Measurements from ENCODE around the gene OPN3. TPM values are rescaled to one million over a fixed set of nuclear protein-coding genes. Genes with fewer than 3 reads are reported as not detected.

OPN3 gene
- total RNA-seq, 2 experiments from 2014 or later: 10.7 to 18.9 TPM

DNA sequence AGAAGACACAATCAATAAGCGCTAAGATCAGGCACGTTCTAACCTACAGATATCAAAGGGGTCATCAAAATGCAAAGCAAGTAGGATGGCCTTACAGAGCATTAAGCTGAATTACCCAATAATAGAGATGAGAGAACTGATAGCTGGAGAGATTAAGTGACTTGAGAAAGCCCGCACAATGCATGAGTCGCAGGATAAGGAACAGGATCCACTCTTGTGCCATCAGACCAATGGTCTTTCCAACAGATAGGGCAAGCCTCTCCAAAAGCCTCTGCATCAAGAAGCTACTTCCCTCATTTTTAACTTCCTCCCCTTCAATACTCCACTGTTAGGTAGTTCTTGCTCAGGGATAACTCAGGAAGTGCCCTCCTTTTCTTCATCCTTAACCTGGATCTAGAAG lies 2.6 kb downstream of the OPN3 start:
- CTCF ChIA-PET (ENCODE audit: unreplicated experiment): no interaction called here
- Histone ChIP-seq H3K27ac (ENCODE audit: low read depth, low read length, poor library complexity, severe bottlenecking) (no peak overlapping the region), H3K4me2 (ENCODE audit: low read length) (peak overlapping the region; percentile 93), H2AFZ (ENCODE audit: low read length) (no peak overlapping the region), H4K20me1 (ENCODE audit: insufficient read depth, low read length) (no peaks in the 10 kb centered on the region), H3K4me1 (ENCODE audit: insufficient read depth, low read length, poor library complexity, severe bottlenecking) (peaks cover 37% of the 10 kb centered on the region), H3K9me2 (ENCODE audit: insufficient read depth, low read length) (no peaks in the 10 kb centered on the region), H3K4me3 (ENCODE audit: low read depth, low read length, poor library complexity, severe bottlenecking) (no peak overlapping the region), H3K36me3 (ENCODE audit: insufficient read depth, low read length) (peaks cover 26% of the 10 kb centered on the region), H3K79me2 (ENCODE audit: insufficient read depth, low read depth, low read length) (peaks cover 16% of the 10 kb centered on the region; the same call in 1 of the 2 replicates), H3K9me3 (ENCODE audit: low read length) (no peaks in the 10 kb centered on the region)
- no TSS peak for BruUV-seq (replicated peaks)
- TF ChIP-seq, protein P1, sequence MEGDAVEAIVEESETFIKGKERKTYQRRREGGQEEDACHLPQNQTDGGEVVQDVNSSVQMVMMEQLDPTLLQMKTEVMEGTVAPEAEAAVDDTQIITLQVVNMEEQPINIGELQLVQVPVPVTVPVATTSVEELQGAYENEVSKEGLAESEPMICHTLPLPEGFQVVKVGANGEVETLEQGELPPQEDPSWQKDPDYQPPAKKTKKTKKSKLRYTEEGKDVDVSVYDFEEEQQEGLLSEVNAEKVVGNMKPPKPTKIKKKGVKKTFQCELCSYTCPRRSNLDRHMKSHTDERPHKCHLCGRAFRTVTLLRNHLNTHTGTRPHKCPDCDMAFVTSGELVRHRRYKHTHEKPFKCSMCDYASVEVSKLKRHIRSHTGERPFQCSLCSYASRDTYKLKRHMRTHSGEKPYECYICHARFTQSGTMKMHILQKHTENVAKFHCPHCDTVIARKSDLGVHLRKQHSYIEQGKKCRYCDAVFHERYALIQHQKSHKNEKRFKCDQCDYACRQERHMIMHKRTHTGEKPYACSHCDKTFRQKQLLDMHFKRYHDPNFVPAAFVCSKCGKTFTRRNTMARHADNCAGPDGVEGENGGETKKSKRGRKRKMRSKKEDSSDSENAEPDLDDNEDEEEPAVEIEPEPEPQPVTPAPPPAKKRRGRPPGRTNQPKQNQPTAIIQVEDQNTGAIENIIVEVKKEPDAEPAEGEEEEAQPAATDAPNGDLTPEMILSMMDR (conservative IDR thresholded peaks at IDR 0.05; ENCODE audit: low read length): no peak
- no peak for TF ChIP-seq EZH2phosphoT487 (IDR thresholded peaks at IDR 0.05; ENCODE audit: borderline replicate concordance, low read depth, low read length)
- no peak for DNase-seq (ENCODE audit: low spot score)
- intact Hi-C loops (cut with micrococcal nuclease; ENCODE audit: unreplicated experiment): no loop called here
- POLR2A ChIA-PET: interaction anchor here (2.8 kb wide), 1 partner anchor 10 kb away, joined by 8 read pairs; no protein-coding TSS in a partner anchor

DNA sequence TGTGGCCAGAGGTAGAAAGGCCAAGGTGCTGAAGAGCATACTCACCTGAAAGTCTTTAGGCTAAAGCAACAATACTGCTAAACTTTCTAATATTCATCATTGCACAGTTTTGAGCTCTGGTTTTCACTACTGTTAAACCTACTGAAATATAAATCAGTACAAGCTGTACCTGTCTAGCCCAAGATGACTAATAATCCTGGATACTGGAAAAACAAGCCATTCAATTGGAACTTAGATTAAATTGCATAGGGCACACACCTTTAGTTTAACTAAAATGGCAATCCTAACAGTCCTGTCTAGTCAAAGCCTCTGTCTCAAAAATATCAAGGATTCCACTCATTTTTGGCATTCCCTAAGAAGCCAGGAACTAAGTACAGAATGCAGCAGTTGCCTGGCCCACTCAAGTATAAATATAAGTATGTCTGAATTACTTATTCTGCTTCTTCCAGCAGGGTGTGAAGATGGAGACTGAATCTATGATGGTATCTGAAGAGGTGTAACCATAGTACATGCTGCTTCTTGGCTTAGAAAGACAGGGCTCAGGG lies 3.1 kb downstream of the OPN3 start:
- TF ChIP-seq EZH2phosphoT487 (IDR thresholded peaks at IDR 0.05; ENCODE audit: borderline replicate concordance, low read depth, low read length): no peak
- TF ChIP-seq, protein P1 (conservative IDR thresholded peaks at IDR 0.05; ENCODE audit: low read length): no peak
- CTCF ChIA-PET (ENCODE audit: unreplicated experiment): no interaction called here
- Histone ChIP-seq H3K4me1 (ENCODE audit: insufficient read depth, low read length, poor library complexity, severe bottlenecking) (peaks cover 37% of the 10 kb centered on the region), H2AFZ (ENCODE audit: low read length) (no peak overlapping the region), H3K27ac (ENCODE audit: low read depth, low read length, poor library complexity, severe bottlenecking) (no peak overlapping the region), H4K20me1 (ENCODE audit: insufficient read depth, low read length) (no peaks in the 10 kb centered on the region), H3K9me3 (ENCODE audit: low read length) (no peaks in the 10 kb centered on the region), H3K36me3 (ENCODE audit: insufficient read depth, low read length) (peaks cover 31% of the 10 kb centered on the region), H3K79me2 (ENCODE audit: insufficient read depth, low read depth, low read length) (peaks cover 16% of the 10 kb centered on the region; the same call in 1 of the 2 replicates), H3K4me2 (ENCODE audit: low read length) (peak overlapping the region; percentile 93; the same call in 1 of the 2 replicates), H3K4me3 (ENCODE audit: low read depth, low read length, poor library complexity, severe bottlenecking) (no peak overlapping the region), H3K9me2 (ENCODE audit: insufficient read depth, low read length) (no peaks in the 10 kb centered on the region)
- intact Hi-C loops (cut with micrococcal nuclease; ENCODE audit: unreplicated experiment): no loop called here
- POLR2A ChIA-PET: interaction anchor here (2.8 kb wide), 1 partner anchor 10 kb away, joined by 8 read pairs; no protein-coding TSS in a partner anchor
- no peak for DNase-seq (ENCODE audit: low spot score)
- BruUV-seq (replicated peaks): no TSS peak

DNA sequence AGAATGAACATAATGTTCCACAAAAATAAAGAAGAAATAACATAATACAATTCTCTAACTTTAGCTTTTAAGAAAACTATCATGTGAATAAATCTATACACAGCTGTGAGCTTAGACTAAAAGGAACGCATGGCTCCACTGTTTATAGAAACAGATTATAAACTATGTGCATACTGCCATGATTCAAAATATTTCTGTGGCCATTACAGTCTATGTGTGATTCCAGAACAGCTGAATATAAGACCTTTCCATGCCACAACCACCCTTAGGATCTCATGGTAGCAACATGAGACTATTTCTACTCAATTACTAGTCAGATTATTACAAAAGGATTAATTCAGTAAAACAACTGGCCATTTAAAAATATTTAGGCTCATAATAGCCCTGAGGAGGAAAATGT lies 3.9 kb downstream of the OPN3 start:
- H3K9me2 ChIP-seq (ENCODE audit: insufficient read depth, low read length): no peaks in the 10 kb centered on the region
- no TSS peak for BruUV-seq (replicated peaks)
- ChIA-PET POLR2A (interaction anchor here (1.0 to 1.4 kb wide), 4 partner anchors 9 to 102 kb away, joined by 3 to 4 read pairs (median 3); no protein-coding TSS in a partner anchor), CTCF (ENCODE audit: unreplicated experiment) (interaction anchor here (1.1 kb wide), 1 partner anchor 25 kb away, joined by 4 read pairs; no protein-coding TSS in a partner anchor)
- no peaks in the 10 kb centered on the region for H4K20me1 ChIP-seq (ENCODE audit: insufficient read depth, low read length)
- TF ChIP-seq, protein P1 (conservative IDR thresholded peaks at IDR 0.05; ENCODE audit: low read length): no peak
- TF ChIP-seq EZH2phosphoT487 (IDR thresholded peaks at IDR 0.05; ENCODE audit: borderline replicate concordance, low read depth, low read length): no peak
- peaks cover 32% of the 10 kb centered on the region for H3K36me3 ChIP-seq (ENCODE audit: insufficient read depth, low read length)
- peaks cover 37% of the 10 kb centered on the region for H3K4me1 ChIP-seq (ENCODE audit: insufficient read depth, low read length, poor library complexity, severe bottlenecking)
- peak overlapping the region; percentile 17 for H3K4me3 ChIP-seq (ENCODE audit: low read depth, low read length, poor library complexity, severe bottlenecking)
- DNase-seq (ENCODE audit: low spot score): no peak
- H3K27ac ChIP-seq (ENCODE audit: low read depth, low read length, poor library complexity, severe bottlenecking): no peak overlapping the region
- H2AFZ ChIP-seq (ENCODE audit: low read length): no peak overlapping the region
- H3K9me3 ChIP-seq (ENCODE audit: low read length): no peaks in the 10 kb centered on the region
- H3K79me2 ChIP-seq (ENCODE audit: insufficient read depth, low read depth, low read length): peaks cover 16% of the 10 kb centered on the region; the same call in 1 of the 2 replicates
- intact Hi-C loops (cut with micrococcal nuclease; ENCODE audit: unreplicated experiment): no loop called here
- H3K4me2 ChIP-seq (ENCODE audit: low read length): peak overlapping the region; percentile 52
